Measurements from ENCODE around the gene CCDC188. TPM values are rescaled to one million over a fixed set of nuclear protein-coding genes. Genes with fewer than 3 reads are reported as not detected.

The CCDC188 gene
- total and polyA plus RNA-seq, 2 of the 13 experiments (the other 11 are each of a cell fraction or from before 2014, with no cell fraction given) = not detected

GRCh38 chr22:20155330-20156041 lies 4.6 kb upstream of the CCDC188 start:
- H3K36me3 ChIP-seq (replicated peaks in 1 of 2; ENCODE audit: control insufficient read depth in 1 of 2, insufficient read depth in 2 of 2, low read length in 2 of 2) = no peaks in the 10 kb centered on the region
- POLR2A ChIA-PET = no interaction called here
- H3K9ac ChIP-seq (ENCODE audit: insufficient read depth, low read depth, low read length) = no peak overlapping the region
- FAIRE-seq (no peak), ATAC-seq (no peak; the same call in 2 of the 3 replicates), DNase-seq (ENCODE audit: low spot score) (peak; percentile 19)
- in situ Hi-C loops (cut with HindIII; ENCODE audit: extremely low pct_ligation_motif_present, low pct_unique_long_range_greater_than_20kb) = loop anchor here (5.0 to 25.0 kb wide), 3 partner anchors 79 to 1193 kb away; no protein-coding TSS in a partner anchor
- WGBS (ENCODE audit: low lambda C conversion rate) = 36% methylated on average over 8 of the region's 30 CpGs
- no peak overlapping the region for H3K4me2 ChIP-seq (ENCODE audit: low read depth, low read length)
- no peaks in the 10 kb centered on the region for H3K9me3 ChIP-seq (ENCODE audit: low read length)
- H3K27ac ChIP-seq (ENCODE audit: extremely low read length, insufficient read depth, low read length) = no peak overlapping the region
- BruUV-seq (replicated peaks) = no TSS peak
- no peaks in the 10 kb centered on the region for H3K79me2 ChIP-seq (ENCODE audit: insufficient read depth, low read length)
- H3K27me3 ChIP-seq (ENCODE audit: control insufficient read depth in 1 of 2, insufficient read depth in 2 of 2, low read length in 2 of 2) = peaks cover 17 to 53% of the 10 kb centered on the region in 2 experiments
- CTCF ChIA-PET (ENCODE audit: low intra/inter-chr PET ratio, low total read pairs) = interaction anchor here (1.2 to 4.1 kb wide), 2 partner anchors 130 to 301 kb away, joined by 4 to 28 read pairs; no protein-coding TSS in a partner anchor
- H3K4me1 ChIP-seq (ENCODE audit: insufficient read depth, low read length) = no peaks in the 10 kb centered on the region
- no peaks in the 10 kb centered on the region for H4K20me1 ChIP-seq (ENCODE audit: insufficient read depth, low read length)
- no peak overlapping the region for H3K4me3 ChIP-seq (replicated peaks in 1 of 3; ENCODE audit: insufficient read depth in 1 of 3, low read depth in 2 of 3, low read length in 3 of 3)
- intact Hi-C loops (cut with micrococcal nuclease; ENCODE audit: unreplicated experiment) = no loop called here
- H2AFZ ChIP-seq (ENCODE audit: low read length) = no peak overlapping the region
- TF ChIP-seq BCL6 (CRISPR knock-in tag; IDR thresholded peaks at IDR 0.05) (no peak), FOXO4 (CRISPR knock-in tag; conservative IDR thresholded peaks at IDR 0.05) (no peak), RFX1 (IDR thresholded peaks at IDR 0.05) (peak; percentile 68), NFE2L2 (IDR thresholded peaks at IDR 0.05; ENCODE audit: low read length) (no peak), PATZ1 (CRISPR knock-in tag; IDR thresholded peaks at IDR 0.05) (no peak), ZSCAN9 (CRISPR knock-in tag; IDR thresholded peaks at IDR 0.05; ENCODE audit: borderline replicate concordance) (no peak), ZNF775 (CRISPR knock-in tag; IDR thresholded peaks at IDR 0.05; ENCODE audit: borderline replicate concordance) (no peak), NBN (conservative IDR thresholded peaks at IDR 0.05) (no peak), ZNF282 (IDR thresholded peaks at IDR 0.05; ENCODE audit: partially characterized antibody) (no peak), KMT2A (CRISPR knock-in tag; IDR thresholded peaks at IDR 0.05) (no peak), ZMYM2 (CRISPR knock-in tag; IDR thresholded peaks at IDR 0.05) (no peak), ZNF101 (CRISPR knock-in tag; IDR thresholded peaks at IDR 0.05; ENCODE audit: borderline replicate concordance, low read depth) (no peak), ARID3A (IDR thresholded peaks at IDR 0.05; ENCODE audit: low read depth, low read length) (no peak), ZNF564 (CRISPR knock-in tag; IDR thresholded peaks at IDR 0.05) (no peak), GABPB1 (CRISPR knock-in tag; IDR thresholded peaks at IDR 0.05) (peak; percentile 66; the same call in 1 of the 2 replicates), ZNF687 (CRISPR knock-in tag; IDR thresholded peaks at IDR 0.05) (0 out of 2 replicates have a peak, but pooled peaks have one; percentile 7)
